Measurements from ENCODE around the gene NAALADL2.
"Not testable (repeated sequence)": the region's sequence is repeated elsewhere in the genome, so short reads cannot be mapped to it uniquely, and the experiment has no call there.

The NAALADL2 gene

DNA sequence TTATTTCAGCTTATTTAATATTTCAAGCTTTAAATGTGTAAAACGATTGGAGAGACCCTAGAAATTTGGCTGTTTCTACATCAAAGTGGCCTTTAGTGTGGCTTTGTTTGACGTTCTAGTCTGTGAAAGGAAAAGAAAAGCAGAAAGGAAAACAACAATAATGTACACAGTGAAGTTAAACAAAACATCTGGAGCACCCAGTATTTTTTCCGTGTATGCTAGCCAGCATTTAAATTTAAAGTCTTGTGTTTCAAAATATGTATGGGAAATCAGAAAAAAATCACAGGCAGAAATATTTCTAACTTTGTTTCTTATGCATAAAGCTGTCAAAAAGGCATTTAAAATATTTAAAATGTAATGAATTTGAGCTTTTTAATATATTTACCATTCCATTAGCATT lies 218.1 kb downstream of the NAALADL2 start:
- no peak for DNase-seq

- DNase-seq = no peak
Observed at GRCh38 chr3:175082631-175083030, 223.5 kb downstream of the NAALADL2 start.

DNA sequence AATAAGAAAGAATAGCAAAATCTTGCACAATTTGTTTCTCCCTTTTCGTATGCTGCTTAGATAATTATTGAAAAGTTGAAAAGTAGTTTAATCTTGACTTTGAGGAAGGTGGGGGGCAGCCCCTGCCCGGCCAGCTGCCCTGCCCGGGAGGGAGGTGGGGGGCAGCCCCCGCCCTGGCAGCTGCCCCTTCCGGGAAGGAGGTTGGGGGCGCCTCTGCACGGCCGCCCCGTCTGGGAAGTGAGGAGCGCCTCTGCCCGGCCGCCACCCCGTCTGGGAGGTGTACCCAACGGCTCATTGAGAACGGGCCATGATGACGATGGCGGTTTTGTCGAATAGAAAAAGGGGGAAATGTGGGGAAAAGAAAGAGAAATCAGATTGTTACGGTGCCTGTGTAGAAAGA lies 228.0 kb downstream of the NAALADL2 start:
- not testable (repeated sequence) for DNase-seq

DNA sequence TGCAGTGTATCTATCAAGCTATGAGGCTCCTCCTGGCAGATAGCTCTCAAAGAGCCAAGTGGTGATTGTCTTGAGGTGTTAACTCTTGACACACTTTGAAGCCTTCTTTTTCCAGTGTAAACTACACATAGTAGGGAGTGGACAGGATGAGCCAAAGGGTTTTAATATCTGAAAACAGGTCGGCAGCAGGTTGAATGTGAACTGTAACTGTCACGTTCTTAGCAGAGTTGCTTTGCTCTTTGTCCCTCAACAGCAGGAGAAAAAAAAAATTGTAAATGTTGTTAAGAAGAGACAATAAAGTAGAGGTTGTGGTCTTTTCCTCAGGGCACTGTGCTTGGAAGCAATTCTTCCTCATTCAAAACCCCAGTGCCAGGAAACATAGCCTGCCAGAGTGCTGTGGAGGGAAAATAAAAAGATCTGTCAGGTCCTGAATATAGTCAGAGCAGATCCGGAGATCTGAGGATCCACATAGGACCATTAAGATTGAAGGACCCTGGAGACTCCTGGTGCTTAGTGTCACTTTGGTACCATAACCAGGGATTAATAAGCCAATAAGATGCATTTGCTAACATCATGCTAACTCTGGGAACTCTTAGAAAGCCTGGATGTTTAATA lies 229.7 kb downstream of the NAALADL2 start:
- no peak for DNase-seq

DNA sequence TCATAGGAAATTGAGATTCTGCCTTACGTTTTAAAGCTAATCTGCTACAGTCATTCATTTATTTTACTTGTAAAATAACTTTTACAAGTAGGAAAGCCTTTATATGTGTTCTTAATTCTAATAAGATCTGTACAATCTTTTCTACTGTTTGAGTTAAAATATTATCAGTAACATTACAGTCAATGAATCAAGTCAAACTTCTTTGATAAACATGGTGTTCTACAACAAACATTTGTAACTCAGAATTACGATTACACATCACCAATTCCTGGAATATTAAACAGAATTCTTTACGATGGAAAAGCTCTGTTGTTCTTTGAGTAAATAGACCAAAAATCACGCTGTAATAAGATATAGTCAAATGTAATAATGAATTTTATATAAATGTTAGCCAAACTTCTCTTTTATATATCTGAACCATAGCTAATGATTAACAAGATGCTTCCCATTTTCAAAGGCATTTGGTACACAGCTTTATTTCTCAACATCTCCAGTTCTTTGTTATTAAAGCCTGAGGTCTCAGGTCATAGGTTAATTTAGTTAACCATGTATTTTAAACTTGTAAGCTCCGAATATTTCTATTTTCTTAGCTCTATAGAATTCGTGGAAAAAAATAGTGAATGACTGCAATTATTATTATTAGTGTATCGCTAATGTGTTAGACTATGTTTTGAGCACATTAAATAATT lies 232.4 kb downstream of the NAALADL2 start:
- no peak for DNase-seq

DNA sequence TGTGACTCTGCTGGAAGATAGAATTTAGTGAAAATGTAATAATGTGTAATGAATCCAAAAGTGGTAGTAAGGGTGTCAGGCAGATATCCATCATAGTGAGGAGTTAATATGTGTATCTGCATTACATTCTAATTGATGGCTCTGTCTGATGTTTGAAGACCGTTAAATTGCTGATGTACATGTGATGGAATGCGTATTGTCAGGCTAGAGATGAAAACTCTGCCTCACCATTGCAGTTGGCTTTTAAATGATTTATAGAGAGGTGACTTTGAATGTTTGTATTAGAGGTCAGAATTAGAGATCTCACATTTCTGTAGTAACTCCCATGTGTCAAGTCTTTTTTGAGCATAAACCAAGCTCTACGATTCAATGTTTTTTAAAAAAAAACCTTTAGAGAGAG lies 234.6 kb downstream of the NAALADL2 start:
- DNase-seq = no peak

- DNase-seq = no peak
Observed at GRCh38 chr3:175094344-175094743, 235.2 kb downstream of the NAALADL2 start.

DNA sequence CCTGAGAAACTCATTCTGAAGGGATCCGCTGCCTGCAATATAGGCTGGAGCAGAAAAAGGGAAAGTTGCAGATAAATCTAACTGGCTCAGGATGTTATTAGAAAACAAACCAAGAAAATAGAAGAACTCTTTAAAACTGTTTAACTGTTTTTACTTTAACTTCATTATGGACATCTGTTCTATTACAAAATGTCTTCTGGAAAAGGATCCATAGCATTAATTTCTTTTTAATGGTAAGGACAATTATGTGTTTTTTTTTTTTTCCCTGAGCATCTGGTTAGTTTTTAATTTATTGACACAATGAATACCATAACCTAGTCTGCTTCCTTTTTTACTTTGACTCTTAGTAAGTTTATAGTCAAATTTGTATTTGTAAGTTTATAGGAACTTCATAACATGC lies 239.5 kb downstream of the NAALADL2 start:
- no peak for DNase-seq

DNA sequence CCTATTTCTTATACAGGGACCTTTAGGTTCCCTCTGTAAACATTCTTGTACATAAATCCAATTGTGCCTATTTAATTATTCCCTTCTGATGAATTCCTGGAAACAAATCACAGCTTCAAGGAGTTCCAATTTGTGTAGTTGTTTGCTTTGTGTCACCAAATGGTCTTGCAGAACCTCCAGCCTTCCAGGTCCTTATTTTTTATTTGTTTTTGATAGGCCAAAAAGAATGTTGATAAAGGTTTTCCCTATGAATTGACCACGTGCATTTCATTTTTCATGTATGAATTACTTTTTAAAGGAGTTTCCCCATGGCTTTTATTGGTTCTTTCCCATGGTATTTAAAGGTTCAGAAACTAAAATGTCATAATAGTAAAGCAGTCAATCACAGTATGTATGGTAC lies 243.0 kb downstream of the NAALADL2 start:
- no peak for DNase-seq

GRCh38 chr3:175103298-175103697 lies 244.2 kb downstream of the NAALADL2 start:
- DNase-seq = no peak

DNA sequence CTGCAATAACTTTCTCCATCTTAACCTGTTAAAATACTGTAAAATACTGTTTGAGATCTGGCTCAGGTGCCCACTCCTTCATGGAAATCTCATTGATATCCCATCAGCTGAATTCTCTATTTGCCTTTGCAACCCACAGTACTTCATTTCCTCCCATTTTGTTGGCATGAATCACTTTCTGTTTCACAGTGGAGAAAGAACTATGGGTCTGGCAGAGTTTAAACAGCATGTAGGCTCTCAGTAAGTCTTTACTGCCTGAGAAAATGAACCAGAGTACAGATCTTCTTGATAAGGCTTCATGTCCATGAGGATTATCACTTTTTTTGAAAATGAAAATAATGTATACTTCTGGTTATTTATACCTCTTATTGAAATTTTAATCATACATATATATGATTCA lies 245.9 kb downstream of the NAALADL2 start:
- DNase-seq = no peak

GRCh38 chr3:175107231-175107630 lies 248.1 kb downstream of the NAALADL2 start:
- DNase-seq = no peak

GRCh38 chr3:175107995-175108394 lies 248.9 kb downstream of the NAALADL2 start:
- DNase-seq = no peak

- DNase-seq = no peak
Observed at GRCh38 chr3:175108613-175109151, 249.5 kb downstream of the NAALADL2 start.

GRCh38 chr3:175111036-175111435 lies 251.9 kb downstream of the NAALADL2 start:
- DNase-seq = no peak

GRCh38 chr3:175118382-175118941 lies 259.3 kb downstream of the NAALADL2 start:
- DNase-seq = no peak

GRCh38 chr3:175121225-175121624 lies 262.1 kb downstream of the NAALADL2 start:
- no peak for DNase-seq

DNA sequence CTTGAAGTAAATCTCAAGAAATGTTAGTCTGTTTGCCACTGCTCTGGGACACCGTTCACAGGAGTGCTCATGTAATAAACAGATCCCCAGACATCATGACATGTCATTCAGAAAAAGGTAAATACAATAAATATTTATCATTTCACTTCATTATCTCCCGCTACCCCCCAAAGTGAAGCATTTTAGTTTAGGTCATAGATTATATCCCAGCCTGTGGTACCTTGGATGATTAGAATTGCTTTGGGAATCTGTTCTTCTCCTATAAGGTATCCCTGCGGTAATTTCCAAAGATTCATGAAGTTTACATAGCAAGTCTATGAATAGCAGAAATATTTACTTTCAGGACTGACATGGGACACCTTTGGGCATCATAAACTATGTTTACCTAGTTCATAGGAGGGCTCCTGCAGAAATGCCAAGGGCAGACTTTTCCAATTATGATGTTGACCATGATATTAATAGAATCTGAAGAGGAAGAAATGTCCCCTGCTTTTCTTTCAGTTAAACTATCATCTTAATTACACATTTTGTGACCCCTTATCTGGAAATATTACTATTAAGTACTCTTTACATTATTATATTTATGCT lies 268.0 kb downstream of the NAALADL2 start:
- DNase-seq = no peak

DNA sequence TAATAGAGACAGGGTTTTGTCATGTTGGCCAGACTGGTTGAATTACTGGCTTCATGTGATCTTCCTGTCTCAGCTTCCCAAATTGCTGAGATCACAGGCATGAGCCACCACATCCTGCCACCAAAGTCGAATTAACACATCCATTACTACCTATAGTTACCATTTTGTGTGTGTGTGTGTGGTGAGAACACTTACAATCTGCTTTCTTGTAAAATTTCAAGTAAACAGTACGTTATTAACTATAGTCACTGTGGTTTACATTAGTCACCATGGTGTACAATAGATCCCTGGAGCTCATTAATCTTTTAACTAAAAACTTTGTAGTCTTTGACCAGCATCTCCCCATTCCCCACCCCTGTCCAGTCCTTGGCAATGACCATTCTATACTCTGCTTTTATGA lies 270.0 kb downstream of the NAALADL2 start:
- DNase-seq = no peak

DNA sequence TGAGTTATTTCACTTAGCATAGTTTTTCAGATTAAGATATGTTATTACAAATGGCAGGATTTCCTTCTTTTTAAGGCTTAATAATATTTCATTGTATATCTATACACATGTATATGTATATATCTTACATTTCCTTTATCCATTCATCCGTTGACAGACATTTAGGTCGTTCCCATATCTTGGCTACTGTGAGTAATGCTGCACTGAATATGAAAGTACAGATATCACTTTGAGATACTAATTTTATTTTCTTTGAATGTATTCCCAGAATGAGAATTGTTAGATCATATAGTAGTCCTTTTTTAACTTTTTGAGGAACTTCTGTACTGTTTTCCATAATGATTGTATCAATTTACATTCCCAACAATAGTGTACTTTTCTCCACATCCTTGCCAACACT lies 270.4 kb downstream of the NAALADL2 start:
- no peak for DNase-seq

DNA sequence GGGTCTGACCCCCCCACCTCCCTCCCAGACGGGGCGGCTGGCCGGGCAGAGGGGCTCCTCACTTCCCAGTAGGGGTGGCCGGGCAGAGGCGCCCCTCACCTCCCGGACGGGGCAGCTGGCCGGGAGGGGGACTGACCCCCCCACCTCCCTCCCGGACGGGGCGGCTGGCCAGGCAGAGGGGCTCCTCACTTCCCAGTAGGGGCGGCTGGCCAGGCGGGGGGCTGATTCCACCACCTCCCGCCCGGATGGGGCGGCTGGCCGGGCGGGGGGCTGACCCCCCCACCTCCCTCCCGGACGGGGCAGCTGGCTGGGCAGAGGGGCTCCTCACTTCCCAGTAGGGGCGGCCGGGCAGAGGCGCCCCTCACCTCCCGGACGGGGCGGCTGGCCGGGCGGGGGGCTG lies 272.7 kb downstream of the NAALADL2 start:
- DNase-seq = not testable (repeated sequence)

DNA sequence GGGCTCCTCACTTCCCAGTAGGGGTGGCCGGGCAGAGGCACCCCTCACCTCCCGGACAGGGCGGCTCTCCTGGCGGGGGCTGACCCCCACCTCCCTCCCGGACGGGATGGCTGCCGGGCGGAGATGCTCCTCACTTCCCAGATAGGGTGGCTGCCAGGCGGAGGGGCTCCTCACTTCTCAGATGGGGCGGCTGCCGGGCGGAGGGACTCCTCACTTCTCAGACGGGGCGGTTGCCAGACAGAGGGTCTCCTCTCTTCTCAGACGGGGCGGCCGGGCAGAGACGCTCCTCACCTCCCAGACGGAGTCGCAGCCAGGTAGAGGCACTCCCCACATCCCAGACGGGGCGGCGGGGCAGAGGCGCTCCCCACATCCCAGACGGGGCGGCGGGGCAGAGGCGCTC lies 273.6 kb downstream of the NAALADL2 start:
- DNase-seq = not testable (repeated sequence)

DNA sequence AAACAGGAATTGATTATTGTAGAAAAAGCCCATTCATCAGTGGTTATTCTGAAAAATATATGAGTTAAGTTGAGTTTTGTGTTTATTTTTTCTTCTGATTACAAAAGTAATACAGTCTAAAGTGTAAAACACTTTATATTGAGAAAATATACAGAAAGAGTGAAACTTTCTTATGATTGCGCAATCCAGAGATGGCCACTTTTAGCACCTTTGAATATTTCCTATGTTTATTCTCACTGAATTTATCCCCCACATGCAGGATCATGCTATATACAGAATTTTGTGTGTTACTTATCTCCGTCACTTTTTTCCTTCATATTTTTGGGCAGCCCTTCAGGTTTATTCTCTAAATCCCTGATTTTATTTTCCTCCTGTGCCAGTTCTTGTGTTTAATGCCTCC lies 285.2 kb downstream of the NAALADL2 start:
- no peak for DNase-seq

DNA sequence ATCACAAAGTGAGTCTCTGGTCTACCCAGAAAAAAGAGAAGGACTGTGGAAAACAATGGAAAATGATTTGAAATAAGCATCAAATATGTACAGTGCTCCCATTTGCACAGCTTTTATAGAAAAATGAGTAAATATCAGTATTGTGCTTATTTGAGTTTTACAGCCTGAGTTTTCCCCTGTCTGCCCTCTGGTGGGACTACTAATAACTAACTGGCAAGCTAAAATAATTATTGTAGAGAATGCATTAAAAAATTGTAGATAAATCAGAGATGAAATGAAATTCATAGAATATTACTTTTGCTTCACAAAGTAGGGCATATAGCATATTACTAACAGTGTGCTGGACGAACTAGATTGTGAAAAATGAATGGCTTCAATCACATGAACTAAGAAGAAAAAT lies 287.1 kb downstream of the NAALADL2 start:
- DNase-seq = no peak

Measured in activated CD4-positive, alpha-beta T cell treated with anti-CD3 and anti-CD28 coated beads, Interleukin-2, amount 50 U/mL, for 16 hours (primary cell).